ENCODE measurements around the gene TRAF6.

DNA sequence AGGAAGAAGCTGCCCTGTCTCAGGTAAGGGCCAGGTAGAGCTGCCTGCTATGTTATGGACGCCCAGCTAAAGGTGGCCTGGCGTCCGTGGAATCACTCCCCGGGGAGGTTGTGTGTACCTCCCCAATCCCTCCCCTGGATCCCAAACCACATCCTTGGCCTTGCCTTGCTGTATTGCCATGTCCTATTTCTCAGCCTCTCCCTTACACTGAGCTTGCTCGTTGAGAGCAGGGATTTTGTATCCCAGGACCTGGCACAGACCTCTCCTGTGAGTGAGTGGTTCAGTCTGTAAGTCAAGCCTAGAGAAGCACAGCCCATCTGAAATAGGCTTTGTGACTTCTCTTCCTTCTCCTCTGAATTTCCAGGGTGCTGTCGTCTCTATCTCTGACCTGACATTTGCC lies 53.9 kb downstream of the TRAF6 start:
- TF ChIP-seq, protein P1, sequence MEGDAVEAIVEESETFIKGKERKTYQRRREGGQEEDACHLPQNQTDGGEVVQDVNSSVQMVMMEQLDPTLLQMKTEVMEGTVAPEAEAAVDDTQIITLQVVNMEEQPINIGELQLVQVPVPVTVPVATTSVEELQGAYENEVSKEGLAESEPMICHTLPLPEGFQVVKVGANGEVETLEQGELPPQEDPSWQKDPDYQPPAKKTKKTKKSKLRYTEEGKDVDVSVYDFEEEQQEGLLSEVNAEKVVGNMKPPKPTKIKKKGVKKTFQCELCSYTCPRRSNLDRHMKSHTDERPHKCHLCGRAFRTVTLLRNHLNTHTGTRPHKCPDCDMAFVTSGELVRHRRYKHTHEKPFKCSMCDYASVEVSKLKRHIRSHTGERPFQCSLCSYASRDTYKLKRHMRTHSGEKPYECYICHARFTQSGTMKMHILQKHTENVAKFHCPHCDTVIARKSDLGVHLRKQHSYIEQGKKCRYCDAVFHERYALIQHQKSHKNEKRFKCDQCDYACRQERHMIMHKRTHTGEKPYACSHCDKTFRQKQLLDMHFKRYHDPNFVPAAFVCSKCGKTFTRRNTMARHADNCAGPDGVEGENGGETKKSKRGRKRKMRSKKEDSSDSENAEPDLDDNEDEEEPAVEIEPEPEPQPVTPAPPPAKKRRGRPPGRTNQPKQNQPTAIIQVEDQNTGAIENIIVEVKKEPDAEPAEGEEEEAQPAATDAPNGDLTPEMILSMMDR (conservative IDR thresholded peaks at IDR 0.05; ENCODE audit: low read depth, low read length): no peak
- no peak for TF ChIP-seq EZH2 (IDR thresholded peaks at IDR 0.05; ENCODE audit: low read length, unreplicated experiment)
- TF ChIP-seq EZH2phosphoT487 (IDR thresholded peaks at IDR 0.05; ENCODE audit: borderline replicate concordance, low read length): no peak

Measured in PC-3 (cell line).